RPMI8226 (cell line): ENCODE results near the gene ZNF805.
"Not testable (repeated sequence)": the region's sequence is repeated elsewhere in the genome, so short reads cannot be mapped to it uniquely, and the experiment has no call there.

Experiments
- DNase-seq: peaks from one replicate; pipeline ENCODE4 v3.0.0-alpha.2; 2015

The ZNF805 gene

DNA sequence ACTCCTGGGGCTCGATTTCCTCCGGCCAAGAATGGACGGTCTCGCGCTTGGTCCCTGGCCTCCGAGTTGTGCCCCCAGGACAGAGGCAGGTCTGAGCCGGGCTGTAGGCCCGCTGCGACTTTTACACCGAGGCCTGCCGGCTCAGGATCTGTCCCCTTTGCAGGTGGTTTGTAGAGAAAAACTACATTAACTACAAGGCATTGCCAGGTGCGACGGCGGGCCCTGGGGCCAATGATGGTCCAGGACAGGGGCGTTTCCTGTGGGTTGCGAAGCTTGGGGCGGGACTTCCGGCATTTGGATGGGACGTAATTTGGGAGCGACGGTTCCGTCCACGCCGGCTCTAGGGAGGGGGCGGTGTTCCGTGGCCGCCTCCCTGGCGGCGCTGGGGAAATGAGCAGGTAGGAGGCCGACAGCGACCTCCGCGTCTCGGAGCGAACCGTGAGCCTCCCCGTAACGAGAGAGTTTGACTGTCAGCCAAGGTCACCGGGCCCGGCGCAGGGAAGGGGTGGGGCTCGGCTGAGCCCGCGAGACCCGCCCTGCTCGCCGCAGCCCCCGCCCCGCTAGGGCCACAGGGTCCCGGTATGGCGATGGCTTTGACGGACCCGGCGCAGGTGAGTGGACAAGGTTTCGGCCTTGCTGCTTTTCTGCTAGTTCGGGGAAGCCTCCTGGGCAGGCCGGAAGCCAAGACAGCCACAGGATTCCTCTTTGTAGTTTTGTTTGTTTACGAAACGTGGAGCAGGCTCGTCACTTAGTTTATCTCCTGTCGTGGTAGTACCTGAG lies at the start of gene ZNF805:
TSS of gene ZNF805 (plus strand) at position 322 of the 780 bp plus-strand sequence. CDS start at position 582, 260 bp downstream.
- peak; percentile 97 for DNase-seq

DNA sequence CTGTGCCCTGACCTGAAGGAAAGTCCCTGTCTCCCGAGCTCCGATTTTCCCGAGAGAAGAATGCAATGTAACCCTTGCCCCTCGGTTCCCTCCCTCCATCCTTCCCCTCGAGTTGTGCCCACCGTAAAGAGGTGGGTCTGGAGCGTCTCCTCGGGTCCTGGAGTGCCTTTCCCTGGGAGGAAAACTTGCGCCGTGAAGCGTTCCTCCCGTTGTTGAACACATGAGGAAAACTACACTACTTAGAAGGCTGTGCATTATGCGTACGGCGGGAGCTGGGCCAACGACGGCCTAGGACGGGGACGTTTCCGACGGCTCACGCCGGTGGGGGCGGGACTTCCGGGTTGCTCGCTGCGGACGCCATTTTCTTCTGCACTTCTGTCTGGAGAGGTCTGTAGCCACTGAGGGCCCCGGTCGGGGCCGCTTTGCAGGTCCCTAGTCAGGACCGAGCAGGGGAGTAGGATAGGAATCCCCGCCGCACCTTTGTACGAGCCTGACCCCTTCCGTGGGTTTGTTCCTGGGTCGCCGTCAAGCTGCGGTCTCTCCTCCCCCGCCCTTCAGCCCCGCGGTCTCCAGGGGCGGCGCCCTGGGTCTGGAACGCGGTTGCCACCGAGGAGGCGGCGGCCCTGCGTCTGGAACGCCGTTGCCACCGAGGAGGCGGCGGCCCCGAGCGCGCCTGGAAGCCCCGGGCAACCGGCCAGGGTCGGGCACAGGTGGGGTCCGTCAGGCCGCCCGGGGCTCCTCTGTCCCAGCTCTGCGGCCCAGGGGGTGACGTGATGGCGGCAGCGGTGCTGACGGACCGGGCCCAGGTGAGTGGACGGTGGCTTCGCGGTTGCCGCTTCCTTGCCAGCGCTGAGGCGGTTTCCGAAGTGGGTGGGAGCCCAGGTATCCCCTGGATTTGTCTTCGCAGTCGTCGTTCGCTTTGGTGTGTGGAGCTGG lies 49.0 kb upstream of the ZNF805 start, which contains the start of gene ZNF264:
TSS of gene ZNF264 (plus strand) at position 360 of the 936 bp plus-strand sequence. CDS start at position 774, 414 bp downstream.
- peak; percentile 91 for DNase-seq

DNA sequence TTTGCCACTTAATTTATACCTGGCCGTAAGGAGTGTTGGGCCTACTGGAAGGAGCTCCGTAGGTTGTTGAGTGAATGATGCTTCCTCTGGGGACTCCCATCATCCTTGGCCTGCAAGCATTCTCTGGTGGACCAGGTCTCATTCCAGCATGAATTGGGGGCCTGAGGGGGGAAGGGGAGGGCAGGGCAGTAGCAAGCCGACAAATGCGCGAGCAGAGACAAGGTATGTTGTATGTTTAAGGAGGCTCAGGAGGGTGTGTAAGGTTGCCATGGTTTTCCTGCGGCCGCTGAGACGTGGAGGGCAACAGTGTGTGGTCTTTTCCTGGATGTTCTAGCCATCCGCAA lies 48.4 kb upstream of the ZNF805 start:
- DNase-seq: no peak

DNA sequence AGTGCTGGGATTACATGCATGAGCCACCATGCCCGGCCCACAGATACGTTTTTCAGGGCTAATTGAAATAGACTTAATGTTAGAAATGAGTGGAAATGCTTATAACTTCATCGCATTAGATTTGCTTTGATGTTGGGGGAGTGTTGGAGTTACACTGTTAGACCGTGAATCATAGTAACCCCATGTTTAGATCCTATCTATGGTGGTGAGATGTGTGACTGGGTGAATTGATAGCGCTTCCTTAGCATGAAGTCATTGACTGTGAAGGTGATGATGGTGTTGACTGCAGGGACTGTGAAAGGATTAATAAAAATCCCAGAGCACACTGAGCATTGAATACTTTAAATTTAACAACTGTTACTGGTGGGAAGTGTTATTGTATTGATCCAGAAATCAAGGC lies 47.4 kb upstream of the ZNF805 start:
- no peak for DNase-seq

DNA sequence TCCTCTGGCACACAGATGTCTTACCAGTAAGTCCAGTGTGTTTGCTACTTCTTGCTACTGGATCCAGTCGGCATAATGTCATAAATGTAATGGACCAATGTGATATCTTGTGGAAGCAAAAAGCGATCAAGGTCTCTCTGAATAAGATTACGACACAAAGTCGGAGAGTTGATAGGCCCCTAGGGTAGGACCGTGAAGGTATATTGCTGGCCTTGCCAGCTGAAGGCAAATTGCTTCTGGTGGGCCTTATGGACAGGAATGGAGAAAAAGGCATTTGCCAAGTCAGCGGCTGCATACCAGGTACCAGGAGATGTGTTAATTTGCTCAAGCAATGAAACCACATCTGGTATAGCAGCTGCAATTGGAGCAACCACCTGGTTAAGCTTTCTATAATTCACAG lies 42.6 kb upstream of the ZNF805 start:
- DNase-seq: not testable (repeated sequence)

DNA sequence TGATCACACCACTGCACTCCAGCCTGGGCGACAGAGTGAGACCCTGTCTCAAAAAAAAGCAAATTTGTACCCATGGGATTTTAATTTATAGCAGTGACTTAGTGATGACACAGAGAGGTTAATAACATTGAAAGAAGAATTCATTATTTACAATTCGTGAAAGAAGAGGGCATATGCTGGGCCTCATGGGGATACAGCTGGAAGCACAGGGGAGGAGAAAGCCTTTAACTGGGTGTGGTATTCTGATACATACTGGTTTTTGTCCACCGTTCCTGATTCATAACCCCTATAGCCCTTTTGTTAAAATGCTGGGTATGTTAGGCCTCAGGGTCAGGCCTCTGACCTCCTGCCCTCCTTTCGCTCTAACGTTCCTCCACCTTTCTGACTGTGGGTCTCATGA lies 38.3 kb upstream of the ZNF805 start:
- no peak for DNase-seq

DNA sequence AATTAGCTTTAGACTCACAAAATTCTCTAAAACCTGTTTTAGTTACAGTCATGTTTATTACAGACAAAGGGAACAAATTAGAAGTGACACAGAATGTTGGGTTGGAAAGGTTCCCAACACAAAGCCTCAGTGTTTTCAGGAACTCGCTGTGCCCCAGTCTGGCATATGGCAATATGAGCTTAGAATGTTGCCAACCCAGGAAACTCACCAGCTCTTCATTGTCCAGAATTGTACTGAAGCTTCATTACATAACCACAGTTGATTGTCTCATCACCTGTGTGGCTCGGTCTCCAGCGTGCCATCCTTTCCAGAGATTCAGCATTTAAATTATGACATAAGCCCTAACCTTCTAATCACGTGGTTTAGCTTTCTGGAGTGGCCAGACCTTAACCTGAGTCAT lies 30.1 kb upstream of the ZNF805 start:
- DNase-seq: no peak

DNA sequence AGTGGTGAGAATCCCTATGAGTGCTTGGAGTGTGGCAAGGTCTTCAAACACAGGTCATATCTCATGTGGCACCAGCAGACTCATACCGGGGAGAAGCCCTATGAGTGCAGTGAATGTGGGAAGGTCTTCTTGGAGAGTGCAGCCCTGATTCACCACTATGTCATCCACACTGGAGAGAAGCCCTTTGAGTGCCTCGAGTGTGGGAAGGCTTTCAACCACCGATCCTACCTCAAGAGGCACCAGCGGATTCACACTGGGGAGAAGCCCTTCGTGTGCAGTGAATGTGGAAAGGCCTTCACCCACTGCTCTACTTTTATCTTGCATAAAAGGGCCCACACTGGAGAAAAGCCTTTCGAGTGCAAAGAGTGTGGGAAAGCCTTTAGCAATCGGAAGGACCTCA lies 28.3 kb upstream of the ZNF805 start:
- DNase-seq: no peak

DNA sequence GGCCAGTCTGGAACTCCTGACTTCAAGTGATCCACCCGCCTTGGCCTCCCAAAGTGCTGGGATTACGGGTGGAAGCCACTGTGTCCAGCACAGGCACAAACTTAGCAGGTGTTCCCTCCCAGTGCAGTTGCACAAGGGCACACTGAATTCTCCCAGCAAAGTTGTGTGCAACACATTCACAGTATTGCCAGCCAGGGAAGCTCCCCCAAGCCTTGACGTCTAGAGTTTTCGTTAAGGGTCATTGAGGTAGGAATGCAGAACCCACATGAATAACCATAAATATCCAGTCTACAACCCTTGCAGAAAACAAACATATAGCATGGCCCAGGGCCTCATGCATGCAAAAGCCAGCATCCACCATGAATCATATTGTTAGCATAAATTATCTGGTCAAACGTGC lies 12.9 kb upstream of the ZNF805 start:
- no peak for DNase-seq

DNA sequence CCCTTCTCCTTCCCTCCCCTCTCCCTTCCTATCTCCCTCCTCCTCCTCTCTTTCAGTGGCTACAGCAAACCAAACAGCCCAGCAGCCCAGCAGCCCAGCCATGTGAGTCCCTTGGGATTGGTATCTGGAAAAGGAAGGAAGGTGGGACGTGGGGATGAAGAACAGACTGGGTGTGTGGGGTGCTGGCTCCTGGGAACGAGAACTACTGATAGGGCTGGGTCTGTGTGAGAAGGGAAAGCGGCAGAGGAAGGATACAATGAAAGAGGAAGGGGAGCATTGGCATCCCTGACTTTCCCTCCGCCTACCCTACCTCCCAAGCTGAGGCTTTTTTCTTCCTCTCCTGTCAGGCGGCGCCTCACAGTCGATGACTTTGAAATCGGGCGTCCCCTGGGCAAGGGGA lies 8.7 kb upstream of the ZNF805 start:
- DNase-seq: no peak

DNA sequence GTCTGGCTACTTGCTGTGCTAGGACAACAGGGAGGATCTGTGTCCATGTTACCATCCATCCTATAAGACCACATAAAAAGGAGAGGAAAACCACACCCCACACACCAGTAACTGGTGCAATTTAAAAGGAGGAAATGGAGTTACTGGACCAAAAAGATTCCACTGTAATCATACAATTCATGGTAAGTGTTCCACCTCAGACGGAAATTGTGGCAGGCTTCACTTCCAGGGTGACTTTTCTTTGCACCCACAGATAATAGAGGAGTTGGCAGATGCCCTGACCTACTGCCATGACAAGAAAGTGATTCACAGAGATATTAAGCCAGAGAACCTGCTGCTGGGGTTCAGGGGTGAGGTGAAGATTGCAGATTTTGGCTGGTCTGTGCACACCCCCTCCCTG lies 7.2 kb upstream of the ZNF805 start:
- no peak for DNase-seq

DNA sequence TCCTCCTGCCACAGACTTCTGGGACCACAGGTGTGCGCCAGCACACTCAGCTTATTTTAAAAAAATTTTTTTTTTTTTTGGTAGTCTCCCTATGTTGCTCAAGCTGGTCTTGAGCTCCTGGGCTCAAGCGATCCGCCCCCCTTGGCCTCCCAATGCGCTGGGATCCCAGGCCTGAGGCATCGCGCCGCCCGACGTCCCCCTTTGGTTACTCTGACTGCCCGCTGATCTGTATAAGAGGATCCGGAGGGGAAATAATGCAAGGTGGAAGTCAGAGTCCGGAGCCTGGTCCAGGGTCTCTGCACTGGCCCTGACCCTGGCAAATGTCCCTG lies 486 bp upstream of the ZNF805 start:
- DNase-seq: no peak

DNA sequence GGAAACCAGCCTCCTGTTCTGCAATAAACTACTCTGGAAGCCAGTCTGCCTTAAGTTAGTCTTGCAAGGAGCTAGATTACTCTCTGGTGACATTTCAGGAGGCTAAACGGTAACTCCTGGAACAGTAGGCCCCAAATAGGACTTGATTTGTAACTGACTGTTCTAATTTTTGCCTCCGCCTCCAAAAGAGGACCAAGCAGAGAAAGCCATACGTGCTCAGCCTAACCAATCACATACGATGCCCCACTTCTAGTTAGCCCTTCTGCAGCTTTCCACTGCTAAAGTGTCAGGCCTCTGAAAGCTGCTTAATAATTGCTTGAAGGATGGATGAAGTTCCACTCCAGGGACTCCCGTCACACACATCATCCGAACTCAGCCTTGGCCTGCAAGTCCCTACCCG lies 744 bp downstream of the ZNF805 start:
- DNase-seq: no peak

DNA sequence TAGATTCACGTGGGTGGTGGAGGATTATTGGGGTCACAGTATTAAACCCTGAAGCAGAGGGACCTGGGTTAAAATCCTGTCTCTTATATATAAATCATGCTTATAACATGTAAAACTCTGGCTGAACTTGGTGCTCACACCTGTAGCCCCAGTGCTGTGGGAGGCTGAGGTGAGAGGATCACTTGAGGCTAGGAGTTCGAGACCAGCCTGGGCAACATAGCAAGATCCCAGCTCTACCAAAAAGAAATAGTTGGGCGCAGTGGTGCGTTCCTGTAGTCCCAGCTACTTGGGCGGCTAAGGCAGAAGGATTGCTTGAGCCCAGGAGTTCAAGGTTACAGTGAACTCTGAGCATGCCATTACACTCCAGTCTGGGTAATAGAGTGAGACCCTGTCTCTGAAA lies 2.4 kb downstream of the ZNF805 start:
- no peak for DNase-seq

DNA sequence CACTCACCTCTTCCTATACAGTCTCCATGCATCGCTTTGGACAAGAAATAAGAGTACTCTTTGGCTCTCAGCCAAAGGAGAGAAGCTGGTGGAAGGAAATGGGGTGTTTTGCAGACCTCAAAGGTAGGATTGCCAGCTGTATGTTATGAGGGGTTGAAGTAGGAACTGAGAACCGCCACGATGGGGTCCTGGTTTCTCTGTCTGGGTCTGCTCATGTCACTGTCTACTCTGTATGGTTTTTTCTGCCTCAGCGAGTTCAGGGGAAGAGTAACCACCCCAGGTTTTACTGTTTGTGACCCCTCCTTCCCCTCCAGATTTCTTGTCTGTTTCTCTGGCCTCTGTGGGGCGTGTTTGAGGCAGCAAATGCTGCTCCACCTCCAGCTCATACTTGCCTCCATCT lies 4.1 kb downstream of the ZNF805 start:
- no peak for DNase-seq

DNA sequence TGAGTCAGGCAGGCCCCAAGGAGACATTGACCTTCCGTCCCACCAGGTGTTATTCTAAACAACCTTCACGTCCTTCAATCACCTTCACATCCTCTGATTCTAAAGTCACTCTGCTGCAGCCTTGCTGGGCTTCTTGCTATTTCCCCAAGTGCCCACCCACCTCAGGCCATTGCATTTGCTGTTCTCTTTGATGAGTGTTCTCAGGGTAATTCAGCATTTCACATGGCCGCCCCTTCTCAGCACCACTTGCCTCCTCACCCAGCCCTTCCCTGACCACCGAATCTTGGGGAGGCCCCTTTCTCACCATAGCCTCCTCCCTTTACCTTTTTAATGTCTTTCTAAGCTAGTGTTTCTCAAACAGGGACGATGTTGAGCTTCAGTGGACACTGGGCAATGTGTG lies 4.6 kb downstream of the ZNF805 start:
- DNase-seq: no peak

DNA sequence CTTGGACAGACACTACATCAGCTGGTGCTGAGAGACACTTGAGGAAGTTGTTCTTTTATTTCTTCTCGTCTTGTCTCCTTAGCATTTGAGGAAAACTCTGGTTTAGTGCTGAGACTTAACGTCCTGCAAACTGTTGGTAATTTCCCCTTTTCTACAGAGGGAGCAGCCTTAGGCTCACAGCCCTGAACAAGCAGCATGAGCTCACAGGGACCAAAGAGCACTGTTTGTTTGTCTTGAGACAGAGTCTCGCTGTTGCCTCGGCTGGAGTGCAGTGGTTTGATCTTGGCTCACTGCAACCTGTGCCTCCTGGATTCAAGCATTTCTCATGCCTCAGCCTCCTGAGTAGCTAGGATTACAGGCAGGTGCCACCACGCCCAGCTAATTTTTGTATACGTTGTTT lies 5.5 kb downstream of the ZNF805 start:
- DNase-seq: no peak

DNA sequence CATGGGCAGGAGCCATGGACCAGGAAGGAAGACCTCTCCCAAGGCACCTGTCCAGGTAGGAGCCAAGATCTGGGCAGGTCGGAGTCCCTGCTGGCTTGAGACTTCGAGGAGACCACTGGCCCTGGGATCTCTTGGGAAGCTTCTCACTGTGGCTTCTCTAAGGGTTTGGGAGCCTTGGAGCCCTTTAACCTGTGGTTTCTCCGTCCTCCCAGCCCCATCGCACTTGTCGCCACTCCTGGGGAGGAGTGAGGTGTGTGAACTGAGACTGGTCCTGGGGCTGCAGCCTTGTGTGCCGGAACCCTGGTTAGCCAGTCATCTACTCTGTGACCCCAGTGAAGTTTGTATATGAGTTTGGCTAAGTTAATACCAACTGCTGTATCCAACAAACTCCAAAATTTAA lies 8.2 kb downstream of the ZNF805 start:
- DNase-seq: no peak

DNA sequence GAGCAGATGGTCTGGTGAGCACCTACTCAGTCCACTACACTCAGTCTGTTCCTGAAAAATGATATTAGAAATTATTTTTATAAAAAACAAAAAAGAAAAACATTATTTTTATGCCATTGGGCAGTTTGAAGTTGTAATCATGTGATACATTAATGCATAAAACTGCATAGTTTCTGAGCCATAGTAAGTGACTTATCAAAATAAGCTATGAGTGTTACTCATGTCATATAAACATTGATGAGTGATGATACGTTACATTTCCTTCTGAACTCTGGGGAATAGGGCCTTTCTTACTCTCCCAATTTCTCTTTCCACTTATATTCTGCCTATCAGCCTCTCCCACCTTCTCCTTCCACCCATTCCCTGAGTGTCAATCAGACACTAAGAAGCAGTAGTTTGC lies 8.9 kb downstream of the ZNF805 start:
- DNase-seq: no peak

DNA sequence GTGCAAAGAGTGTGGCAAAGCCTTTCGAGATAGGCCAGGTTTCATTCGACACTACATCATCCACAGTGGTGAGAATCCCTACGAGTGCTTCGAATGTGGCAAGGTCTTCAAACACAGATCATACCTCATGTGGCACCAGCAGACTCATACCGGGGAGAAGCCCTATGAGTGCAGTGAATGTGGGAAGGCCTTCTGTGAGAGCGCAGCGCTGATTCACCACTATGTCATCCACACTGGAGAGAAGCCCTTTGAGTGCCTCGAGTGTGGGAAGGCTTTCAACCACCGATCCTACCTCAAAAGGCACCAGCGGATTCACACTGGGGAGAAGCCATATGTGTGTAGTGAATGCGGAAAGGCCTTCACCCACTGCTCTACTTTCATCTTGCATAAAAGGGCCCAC lies 13.3 kb downstream of the ZNF805 start:
- not testable (repeated sequence) for DNase-seq

DNA sequence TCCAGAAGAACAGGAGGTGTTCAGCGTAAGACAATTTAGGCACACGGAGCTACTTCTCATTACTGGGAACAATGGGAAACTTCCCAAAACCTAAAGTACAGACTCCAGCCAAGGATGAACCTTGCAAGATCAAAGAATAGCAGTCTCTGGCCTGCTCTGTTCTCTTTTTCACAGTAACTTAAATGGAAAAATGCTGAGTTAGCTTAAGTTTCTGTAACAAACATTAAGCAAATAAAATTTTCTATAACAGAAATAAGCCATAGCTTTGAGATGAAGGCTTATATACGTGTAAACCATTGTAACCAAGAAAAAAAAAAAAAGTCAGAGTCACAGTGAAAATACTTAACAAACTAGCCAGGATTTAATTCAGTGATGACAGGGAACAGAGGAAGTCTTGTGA lies 21.6 kb downstream of the ZNF805 start:
- DNase-seq: no peak

DNA sequence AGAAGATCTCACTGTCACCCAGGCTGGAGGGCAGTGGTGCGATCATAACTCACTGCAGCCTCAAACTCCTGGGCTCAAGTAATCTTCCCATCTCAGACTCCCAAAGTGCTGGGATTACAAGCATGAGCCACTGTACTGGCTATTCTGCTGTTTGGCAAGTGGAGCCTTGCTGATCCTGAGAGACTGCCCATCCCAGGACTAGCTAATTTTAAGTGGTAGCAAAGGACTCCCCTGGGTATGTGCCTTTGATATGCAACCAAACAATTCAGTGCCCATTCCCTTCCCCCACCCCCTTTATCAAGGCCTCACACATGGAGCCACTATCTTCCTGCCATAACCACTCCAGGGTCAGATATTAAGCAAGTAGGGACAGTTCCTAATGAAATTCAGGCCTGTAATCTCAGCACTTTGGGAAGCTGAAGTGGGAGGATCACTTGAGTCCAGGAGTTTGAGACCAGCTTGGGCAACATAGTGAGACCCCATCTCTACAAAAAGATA lies 22.9 kb downstream of the ZNF805 start:
- DNase-seq: no peak

DNA sequence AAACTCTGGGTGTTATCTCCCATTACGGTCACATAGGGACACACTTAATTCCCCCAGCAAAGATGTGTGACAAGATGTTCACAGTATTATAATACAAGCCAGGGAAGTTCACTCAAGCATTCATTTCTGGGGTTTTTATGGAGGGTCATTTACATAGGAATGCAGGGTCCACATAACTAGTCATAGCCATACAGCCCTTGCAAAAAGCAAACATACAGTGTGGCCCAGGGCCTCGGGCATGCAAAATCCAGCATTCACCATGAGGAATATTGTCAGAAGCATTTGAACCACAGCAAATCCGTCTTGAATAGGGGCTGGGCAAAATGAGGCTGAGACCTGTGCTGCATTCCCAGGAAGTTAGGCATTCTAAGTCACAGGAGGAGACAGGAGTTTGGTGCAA lies 26.9 kb downstream of the ZNF805 start:
- no peak for DNase-seq
